PFSK-1 (cell line): ENCODE data around the gene MACROH2A1.

Source experiments
- FOXP2 ChIP-seq: optimal IDR thresholded peaks from 2 replicates; pipeline ENCODE3; 2011; ENCODE audit warnings: borderline replicate concordance, control low read depth, inconsistent platforms; ENCODE audit not compliant: insufficient read depth; ENCODE audit errors: extremely low read length, extremely low read depth
- POLR2AphosphoS5 ChIP-seq: IDR thresholded peaks from 2 replicates; pipeline ENCODE4 v1.6.1; 2012; ENCODE audit warnings: low read depth, mild to moderate bottlenecking, control low read depth, low read length, moderate library complexity
- REST ChIP-seq, 2 experiments: IDR thresholded peaks; 2 replicates each; pipeline versions ENCODE4 v1.6.1 to v1.8.0; 2011 to 2012; ENCODE audit warnings: low read depth in 2 of 2, low read length in 2 of 2, control low read depth in 1 of 2, inconsistent platforms in 1 of 2, mild to moderate bottlenecking in 1 of 2, moderate library complexity in 1 of 2; ENCODE audit not compliant: insufficient read depth in 1 of 2
- SIN3A ChIP-seq: IDR thresholded peaks from 2 replicates; pipeline ENCODE4 v1.6.1; 2012; ENCODE audit warnings: mild to moderate bottlenecking, low read length, moderate library complexity, borderline replicate concordance; ENCODE audit not compliant: insufficient read depth
- TAF1 ChIP-seq: IDR thresholded peaks from 2 replicates; pipeline ENCODE4 v1.6.1; 2012; ENCODE audit warnings: low read length, control low read depth, borderline replicate concordance; ENCODE audit not compliant: insufficient read depth

Gene MACROH2A1

GRCh38 chr5:135322271-135322670 lies 76.8 kb downstream of the MACROH2A1 start:
- TF ChIP-seq POLR2AphosphoS5 (no peak), FOXP2 (no peak), REST (IDR thresholded peaks at IDR 0.05; ENCODE audit: insufficient read depth in 1 of 2, low read depth in 2 of 2, low read length in 2 of 2) (no peak)

- TF ChIP-seq TAF1 = no peak
- TF ChIP-seq POLR2AphosphoS5 = no peak
- no peak for TF ChIP-seq REST (IDR thresholded peaks at IDR 0.05; ENCODE audit: insufficient read depth in 1 of 2, low read depth in 2 of 2, low read length in 2 of 2)
- no peak for TF ChIP-seq SIN3A
- TF ChIP-seq FOXP2 = no peak
Measured at GRCh38 chr5:135320718-135321484, 78.1 kb downstream of the MACROH2A1 start.

- TF ChIP-seq FOXP2 (no peak), TAF1 (no peak), REST (IDR thresholded peaks at IDR 0.05; ENCODE audit: insufficient read depth in 1 of 2, low read depth in 2 of 2, low read length in 2 of 2) (no peak), SIN3A (no peak), POLR2AphosphoS5 (no peak)
Measured at GRCh38 chr5:135319928-135320606, 79.0 kb downstream of the MACROH2A1 start.

- no peak for TF ChIP-seq SIN3A
Measured at GRCh38 chr5:135319458-135319857, 79.6 kb downstream of the MACROH2A1 start.

- TF ChIP-seq SIN3A = no peak
- TF ChIP-seq POLR2AphosphoS5 = no peak
- no peak for TF ChIP-seq REST (IDR thresholded peaks at IDR 0.05; ENCODE audit: insufficient read depth in 1 of 2, low read depth in 2 of 2, low read length in 2 of 2)
- no peak for TF ChIP-seq FOXP2
- TF ChIP-seq TAF1 = no peak
Measured at GRCh38 chr5:135318924-135319323, 80.1 kb downstream of the MACROH2A1 start.
